IMR-90 (cell line): ENCODE measurements around the gene UBL4B. TPM values are rescaled to one million over a fixed set of nuclear protein-coding genes. Genes with fewer than 3 reads are reported as not detected.
A peak's percentile ranks its signal among the peaks of the same experiment; 100 is the strongest.

Experiments used
- ATAC-seq: fragments of 200-7000 bp; cut with Tn5 transposase; 2 replicates; pipeline ENCODE4 v1.9.1; 2020; ENCODE audit warnings: low read depth, mild to moderate bottlenecking, moderate library complexity
- BruUV-seq: library from RNA; stranded (reverse); fragments of 400-500 nt; replicated peaks from 2 replicates; lab custom pipeline; 2021; lab: Mats Ljungman, UMichigan
- CTCF ChIA-PET: fragments of 300-600 bp; formaldehyde crosslinking; extraction: SDS; loops from one replicate; lab custom pipeline; 2021; ENCODE audit warnings: antibody characterized with exemption; lab: Yijun Ruan, JAX
- POLR2A ChIA-PET: fragments of 300-600 bp; sonication (Branson Sonifier 250); formaldehyde crosslinking; loops from one replicate; lab custom pipeline; 2022; ENCODE audit warnings: antibody characterized with exemption; ENCODE audit not compliant: unreplicated experiment; lab: Charles Lee
- DNase-seq: peaks from one replicate; pipeline ENCODE4 v3.0.0; 2013
- H2AFZ ChIP-seq: replicated peaks from 2 replicates; pipeline ENCODE3; 2013; ENCODE audit warnings: low read length, mild to moderate bottlenecking; ENCODE audit not compliant: poor library complexity
- H2AK5ac ChIP-seq: 2 replicates; pipeline ENCODE4 v1.6.1; 2013; ENCODE audit warnings: low read depth, low read length, inconsistent platforms
- H2AK9ac ChIP-seq: replicated peaks from 2 replicates; pipeline ENCODE3; 2013; ENCODE audit warnings: mild to moderate bottlenecking, low read depth, low read length, moderate library complexity; ENCODE audit not compliant: poor library complexity
- H2BK120ac ChIP-seq: 2 replicates; pipeline ENCODE4 v1.6.1; 2013; ENCODE audit warnings: low read depth, low read length, inconsistent platforms
- H2BK15ac ChIP-seq: 3 replicates; pipeline ENCODE4 v1.6.1; 2013; ENCODE audit warnings: low read depth, low read length, inconsistent platforms
- H2BK20ac ChIP-seq: 2 replicates; pipeline ENCODE4 v1.6.1; 2013; ENCODE audit warnings: low read depth, mild to moderate bottlenecking, inconsistent platforms, low read length, moderate library complexity
- H2BK5ac ChIP-seq: 2 replicates; pipeline ENCODE4 v1.6.1; 2013; ENCODE audit warnings: mild to moderate bottlenecking, low read depth, low read length, inconsistent platforms; ENCODE audit not compliant: poor library complexity, severe bottlenecking
- H3K14ac ChIP-seq: replicated peaks from 2 replicates; pipeline ENCODE4 v1.6.1; 2013; ENCODE audit warnings: low read depth, low read length, inconsistent platforms
- H3K18ac ChIP-seq: 2 replicates; pipeline ENCODE4 v1.6.1; 2013; ENCODE audit warnings: low read depth, low read length, control low read depth
- H3K23ac ChIP-seq: 2 replicates; pipeline ENCODE4 v1.6.1; 2013; ENCODE audit warnings: low read depth, low read length, inconsistent platforms
- H3K27ac ChIP-seq: 2 replicates; pipeline ENCODE4 v1.5.1; 2013; ENCODE audit warnings: mild to moderate bottlenecking, control low read depth, low read length; ENCODE audit not compliant: insufficient read depth
- H3K27me3 ChIP-seq: 2 replicates; pipeline ENCODE4 v1.6.1; 2013; ENCODE audit warnings: low read length; ENCODE audit not compliant: control insufficient read depth, insufficient read depth
- H3K36me3 ChIP-seq: 2 replicates; pipeline ENCODE4 v1.6.1; 2013; ENCODE audit warnings: low read length, mixed read lengths; ENCODE audit not compliant: control insufficient read depth, insufficient read depth
- H3K4ac ChIP-seq: 2 replicates; pipeline ENCODE4 v1.6.1; 2013; ENCODE audit warnings: low read depth, low read length, inconsistent platforms
- H3K4me1 ChIP-seq: 2 replicates; pipeline ENCODE4 v1.6.1; 2013; ENCODE audit warnings: low read length, mixed read lengths; ENCODE audit not compliant: control insufficient read depth, insufficient read depth
- H3K4me2 ChIP-seq: 2 replicates; pipeline ENCODE4 v1.6.1; 2013; ENCODE audit warnings: low read depth, mild to moderate bottlenecking, control low read depth, low read length, moderate library complexity
- H3K4me3 ChIP-seq: 2 replicates; pipeline ENCODE4 v1.5.1; 2013; ENCODE audit warnings: low read depth, mild to moderate bottlenecking, control low read depth, low read length, moderate library complexity; ENCODE audit not compliant: insufficient read depth
- H3K56ac ChIP-seq: 2 replicates; pipeline ENCODE4 v1.6.1; 2013; ENCODE audit warnings: low read length, inconsistent platforms; ENCODE audit not compliant: insufficient read depth; ENCODE audit errors: extremely low read depth
- H3K79me1 ChIP-seq, 2 experiments: 2 replicates each; pipeline ENCODE4 v1.6.1; 2013; ENCODE audit warnings: low read length in 2 of 2, inconsistent platforms in 1 of 2, low read depth in 1 of 2
- H3K9ac ChIP-seq: 2 replicates; pipeline ENCODE4 v1.6.1; 2013; ENCODE audit warnings: low read depth, low read length, control low read depth
- H3K9me1 ChIP-seq: 2 replicates; pipeline ENCODE4 v1.6.1; 2013; ENCODE audit warnings: low read length, inconsistent platforms; ENCODE audit not compliant: insufficient read depth
- H3K9me3 ChIP-seq: 2 replicates; pipeline ENCODE4 v1.6.1; 2013; ENCODE audit warnings: low read length; ENCODE audit not compliant: control insufficient read depth, insufficient read depth
- H4K20me1 ChIP-seq: 2 replicates; pipeline ENCODE4 v1.6.1; 2013; ENCODE audit warnings: low read length, inconsistent platforms; ENCODE audit not compliant: insufficient read depth
- H4K5ac ChIP-seq: 2 replicates; pipeline ENCODE4 v1.6.1; 2013; ENCODE audit warnings: mild to moderate bottlenecking, low read depth, low read length, control low read depth
- H4K8ac ChIP-seq, 2 experiments: 2 replicates each; pipeline ENCODE4 v1.6.1; 2013; ENCODE audit warnings: low read depth in 2 of 2, low read length in 2 of 2, control low read depth in 1 of 2, inconsistent platforms in 1 of 2
- H4K91ac ChIP-seq: 2 replicates; pipeline ENCODE4 v1.6.1; 2013; ENCODE audit warnings: low read depth, low read length, inconsistent platforms; ENCODE audit not compliant: insufficient read depth
- CEBPB ChIP-seq: IDR thresholded peaks from 2 replicates; pipeline ENCODE4 v1.6.1; 2012; ENCODE audit warnings: low read depth, low read length, improper control_type of control experiment
- MAZ ChIP-seq: IDR thresholded peaks from 2 replicates; pipeline ENCODE4 v1.6.1; 2012; ENCODE audit warnings: low read depth, mild to moderate bottlenecking, low read length, improper control_type of control experiment, moderate library complexity, borderline replicate concordance
- WGBS, 2 experiments: methylation state at CpG; one replicate each; pipeline versions ENCODE4 v1.1.5 to v1.1.7; 2013; ENCODE audit warnings: missing lambda C conversion rate in 2 of 2; ENCODE audit not compliant: insufficient read length in 1 of 2; ENCODE audit errors: extremely low coverage in 2 of 2; 5-methylcytosine and 5-hydroxymethylcytosine counted together
- dilution Hi-C: fragments of 300-500 bp; cut with HindIII; formaldehyde crosslinking; loops from one replicate; pipeline ENCODE4 v1.14.3; 2018; ENCODE audit warnings: low sequenced_read_pairs; ENCODE audit not compliant: unreplicated experiment
- in situ Hi-C: fragments of 300-500 bp; cut with MboI; formaldehyde crosslinking; loops from 3 replicates; pipeline ENCODE4 v1.14.3; 2019; ENCODE audit warnings: low sequenced_read_pairs, inconsistent platforms, mixed read lengths
- intact Hi-C: fragments of 100-400 bp; cut with micrococcal nuclease; formaldehyde crosslinking; loops from 2 replicates; pipeline ENCODE4 v1.10.0; 2022
- polyA plus RNA-seq, 3 experiments: library from polyadenylated mRNA; depleted of rRNA; stranded (reverse); fragments of >200 nt; gene quantifications; 2 replicates each; pipeline ENCODE4 v1.2.3, GENCODE V29; 2012; ENCODE audit warnings: low replicate concordance in 1 of 3
- total RNA-seq: library from RNA; depleted of rRNA; stranded (reverse); fragments of >200 nt; gene quantifications from 2 replicates; pipeline ENCODE4 v1.2.3, GENCODE V29; 2012

Gene UBL4B
- total and polyA plus RNA-seq, 2 of the 4 experiments (the other 2 are of a cell fraction) = not detected

DNA sequence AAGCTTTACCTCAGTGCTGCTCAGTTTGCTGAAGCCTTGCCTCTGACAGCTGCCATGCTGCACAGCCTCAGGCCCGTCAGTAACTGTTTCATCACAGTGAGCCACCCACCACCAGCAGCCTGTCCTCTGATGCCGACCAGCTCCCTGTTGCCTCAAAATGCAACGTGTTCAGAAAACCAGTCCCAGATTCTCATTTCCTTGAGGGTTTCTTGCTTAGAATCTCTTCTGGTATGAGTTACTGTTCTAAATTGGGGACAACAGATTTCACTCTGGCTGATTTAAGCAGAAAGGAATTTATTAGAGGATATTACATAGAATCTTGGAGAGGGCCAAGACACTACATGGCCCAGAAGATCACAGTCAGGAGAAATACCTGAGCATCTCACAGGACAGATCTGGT lies 11.0 kb downstream of the UBL4B start:
- TF ChIP-seq MAZ = no peak
- no peak for TF ChIP-seq CEBPB
- Histone ChIP-seq H3K23ac (no peak overlapping the region), H3K9me3 (peaks cover 8% of the 10 kb centered on the region), H2BK5ac (no peak overlapping the region), H2BK20ac (no peak overlapping the region), H2AK9ac (no peak overlapping the region), H3K14ac (no peak overlapping the region), H3K9ac (no peak overlapping the region), H4K91ac (no peak overlapping the region), H3K18ac (no peak overlapping the region), H3K36me3 (no peaks in the 10 kb centered on the region), H4K20me1 (no peaks in the 10 kb centered on the region), H4K5ac (no peak overlapping the region), H3K9me1 (no peaks in the 10 kb centered on the region), H3K4me1 (no peaks in the 10 kb centered on the region), H2AK5ac (no peak overlapping the region), H3K27me3 (peaks cover 15% of the 10 kb centered on the region), H2BK15ac (no peak overlapping the region), H4K8ac (no peak overlapping the region), H3K27ac (no peak overlapping the region), H3K4ac (no peak overlapping the region), H3K4me3 (no peak overlapping the region), H2BK120ac (no peak overlapping the region), H3K56ac (no peak overlapping the region), H3K79me1 (no peaks in the 10 kb centered on the region), H2AFZ (no peak overlapping the region), H3K4me2 (no peak overlapping the region)
- dilution Hi-C loops (no loop called here), in situ Hi-C loops (no loop called here), intact Hi-C loops (no loop called here)
- BruUV-seq = no TSS peak
- WGBS, 2 experiments = no CpG with 5 or more reads among the region's 3 CpGs
- ChIA-PET CTCF (no interaction called here), POLR2A (interaction anchor here (0.7 kb wide), 1 partner anchor 229 kb away, joined by 4 read pairs; no protein-coding TSS in a partner anchor)
- DNase-seq = peak; percentile 15
- peak; percentile 17; the same call in 1 of the 2 replicates for ATAC-seq
